ENCODE measurements around the gene MYO1B.

Gene MYO1B

DNA sequence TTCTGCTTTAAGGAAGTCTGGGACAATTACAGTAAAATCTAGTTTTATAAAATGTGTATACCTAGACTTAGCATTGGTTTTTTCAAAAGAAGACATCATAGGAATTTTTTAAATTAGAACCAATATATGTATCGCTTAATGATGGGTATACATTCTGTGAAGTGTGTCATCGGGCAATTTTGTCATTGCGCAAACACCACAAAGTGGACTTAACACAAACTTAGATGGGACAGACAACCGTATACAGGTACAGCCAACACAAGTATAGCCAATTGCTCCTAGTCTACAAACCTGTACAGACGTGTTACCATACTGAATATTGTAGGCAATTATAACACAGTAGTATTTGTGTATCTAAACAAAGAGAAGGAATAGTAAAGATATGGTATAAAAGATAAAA lies 12.7 kb downstream of the MYO1B start:
- in situ Hi-C loops (cut with MboI; ENCODE audit: low sequenced_read_pairs) = no loop called here

DNA sequence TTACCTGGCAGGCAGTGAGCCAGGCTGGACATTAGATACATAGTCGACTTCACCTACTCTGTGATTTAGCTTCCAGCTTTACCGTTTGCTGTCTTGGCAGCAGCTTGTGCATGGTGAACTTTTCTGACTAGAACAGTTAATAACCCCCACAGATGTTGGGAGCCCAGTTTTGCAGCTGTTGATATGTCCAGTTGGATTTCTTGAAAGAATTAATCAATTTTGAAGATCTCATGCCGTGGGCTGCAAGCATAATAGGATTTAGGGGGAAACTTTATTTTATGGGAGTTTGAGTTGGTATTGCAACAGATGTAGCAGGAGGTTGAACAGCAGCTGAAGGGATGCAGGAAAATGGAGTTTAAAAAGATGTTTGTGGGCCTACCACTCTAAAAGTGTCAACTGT lies 13.8 kb downstream of the MYO1B start:
- in situ Hi-C loops (cut with MboI; ENCODE audit: low sequenced_read_pairs) = no loop called here

DNA sequence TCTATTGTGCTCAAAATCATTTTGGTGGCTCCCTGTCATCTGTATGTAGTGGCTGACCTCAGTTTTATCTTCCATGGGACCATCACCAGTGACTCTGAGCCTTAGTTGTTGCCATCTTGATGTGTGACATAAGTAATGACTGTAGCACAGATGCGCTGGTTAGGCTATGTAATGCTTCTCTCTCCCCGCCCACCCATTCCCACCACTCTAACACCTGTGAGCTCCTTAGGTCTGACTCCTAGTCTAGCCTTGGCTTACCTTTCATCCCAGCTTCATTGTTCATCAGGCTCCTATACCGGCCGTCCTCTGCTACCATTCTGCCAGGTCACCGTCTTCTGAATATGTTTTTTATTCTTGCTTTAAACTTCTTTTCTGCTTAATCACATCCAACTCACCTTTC lies 17.2 kb downstream of the MYO1B start:
- in situ Hi-C loops (cut with MboI; ENCODE audit: low sequenced_read_pairs) = no loop called here

DNA sequence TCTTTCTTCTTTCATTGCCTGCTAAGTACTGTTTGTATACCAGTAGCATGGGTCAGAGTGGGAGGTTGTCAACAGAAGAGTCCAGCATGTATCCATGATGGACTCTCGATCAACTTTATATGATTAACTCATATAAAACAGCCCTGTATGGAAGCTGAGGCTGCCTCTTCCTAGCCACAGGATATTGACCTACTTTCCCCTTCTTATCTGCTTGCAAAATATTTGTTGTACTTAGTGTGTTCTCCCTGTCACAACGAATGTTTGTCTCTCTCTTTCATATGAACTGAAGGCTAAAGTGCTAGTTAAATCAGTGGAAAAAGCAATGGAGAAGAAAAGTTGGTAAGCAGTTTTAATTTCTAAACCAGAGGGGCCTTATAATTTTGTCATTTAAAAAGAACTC lies 17.8 kb downstream of the MYO1B start:
- in situ Hi-C loops (cut with MboI; ENCODE audit: low sequenced_read_pairs) = no loop called here

DNA sequence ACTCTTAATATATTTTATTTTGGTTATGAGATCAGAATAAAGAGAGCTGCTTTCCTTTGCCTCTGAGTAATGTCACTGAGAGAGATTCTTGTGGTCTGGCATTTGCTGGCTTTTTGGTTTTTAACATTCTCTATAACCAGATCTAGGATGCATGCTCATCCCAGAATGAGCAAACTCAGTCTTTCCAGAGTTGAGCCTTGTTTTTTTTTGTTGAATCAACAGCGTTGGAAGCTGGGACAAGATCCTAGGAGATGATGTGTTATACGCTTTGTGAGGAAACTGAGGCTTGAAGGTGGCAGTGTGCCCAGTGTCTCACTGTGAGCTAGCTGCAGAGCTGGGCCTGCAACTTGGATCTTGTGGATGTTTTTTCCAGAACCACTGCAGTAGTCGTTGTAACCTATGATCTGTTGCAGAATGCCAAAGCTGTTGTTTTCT lies 19.5 kb downstream of the MYO1B start:
- in situ Hi-C loops (cut with MboI; ENCODE audit: low sequenced_read_pairs) = no loop called here

DNA sequence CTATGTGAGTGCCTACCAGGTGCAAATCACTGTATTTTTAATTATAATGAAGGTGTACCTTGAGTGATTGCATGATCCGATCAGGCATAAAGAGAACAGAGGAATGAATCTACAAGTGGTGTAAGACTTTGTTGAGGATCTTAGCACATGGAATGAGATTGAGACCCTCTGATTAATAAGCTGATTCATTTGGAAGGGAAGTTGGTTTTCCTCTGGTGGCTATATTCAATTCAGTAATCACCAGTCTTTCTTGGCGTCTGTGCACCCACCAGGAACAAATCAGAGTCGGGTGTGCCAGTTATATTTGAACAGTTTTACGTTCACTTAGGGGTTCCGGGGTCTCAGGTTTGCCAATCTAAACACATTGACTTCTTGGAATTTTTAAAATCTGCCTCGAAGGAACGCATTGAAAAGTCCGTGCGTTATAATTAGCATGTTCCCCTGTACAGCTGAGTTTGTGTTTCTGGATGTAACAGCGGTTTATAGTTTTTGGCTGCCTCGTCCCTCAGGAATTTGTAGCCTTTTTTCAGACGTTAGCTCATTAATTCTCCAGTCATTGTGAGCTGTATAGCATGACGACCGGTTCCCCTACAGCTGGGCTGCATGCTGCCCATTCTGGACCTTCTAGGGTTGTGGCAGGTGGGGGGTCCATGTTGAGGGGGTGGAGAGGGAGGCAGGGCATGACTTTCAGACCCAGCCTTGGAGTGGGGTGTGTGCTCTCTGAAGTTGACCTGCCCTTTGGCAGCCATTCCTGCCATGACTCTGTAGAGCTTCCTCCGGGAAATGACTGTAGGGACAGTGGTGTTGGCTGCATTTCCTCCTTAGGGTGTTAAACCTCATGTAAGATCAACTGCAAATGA lies 20.3 kb downstream of the MYO1B start:
- in situ Hi-C loops (cut with MboI; ENCODE audit: low sequenced_read_pairs) = no loop called here

DNA sequence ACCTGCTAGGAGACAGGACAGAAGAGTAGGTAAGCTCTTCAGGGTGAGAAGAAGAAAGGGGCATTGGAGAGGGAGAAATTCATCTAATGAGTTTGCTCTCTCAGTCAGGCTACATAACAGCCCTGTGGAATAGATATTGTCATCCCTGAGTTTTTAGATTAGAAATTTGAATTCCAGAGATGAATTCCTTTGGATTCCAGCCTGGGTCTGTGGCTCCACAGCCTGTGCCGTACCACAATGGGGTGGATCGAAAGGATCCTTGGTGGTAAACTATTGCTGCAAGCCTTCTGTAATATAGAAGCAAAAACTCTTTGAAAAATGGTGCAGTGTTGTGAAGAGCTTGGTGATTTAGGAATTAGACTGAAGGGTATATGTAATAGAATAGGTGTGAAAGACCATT lies 21.0 kb downstream of the MYO1B start:
- in situ Hi-C loops (cut with MboI; ENCODE audit: low sequenced_read_pairs) = no loop called here

DNA sequence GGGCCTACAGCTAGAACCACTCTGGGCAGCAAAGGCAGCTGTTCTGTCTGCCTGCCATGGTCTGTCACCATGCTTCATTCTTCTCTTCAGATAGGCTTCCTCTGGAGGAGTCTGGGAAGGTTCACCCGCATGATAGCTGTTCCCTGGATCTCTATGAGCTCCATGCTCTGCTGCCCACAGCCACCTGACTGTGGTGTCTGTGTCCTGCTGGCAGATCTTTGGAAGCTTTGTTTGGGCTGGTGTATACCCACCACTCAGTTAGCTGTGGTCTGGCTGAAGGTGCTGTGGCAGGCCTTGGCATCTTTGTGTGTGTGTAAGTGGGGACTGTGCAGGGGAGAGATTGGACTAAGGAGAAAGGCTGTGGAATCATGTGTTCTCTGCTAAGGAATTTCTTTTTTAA lies 23.4 kb downstream of the MYO1B start:
- in situ Hi-C loops (cut with MboI; ENCODE audit: low sequenced_read_pairs) = no loop called here

DNA sequence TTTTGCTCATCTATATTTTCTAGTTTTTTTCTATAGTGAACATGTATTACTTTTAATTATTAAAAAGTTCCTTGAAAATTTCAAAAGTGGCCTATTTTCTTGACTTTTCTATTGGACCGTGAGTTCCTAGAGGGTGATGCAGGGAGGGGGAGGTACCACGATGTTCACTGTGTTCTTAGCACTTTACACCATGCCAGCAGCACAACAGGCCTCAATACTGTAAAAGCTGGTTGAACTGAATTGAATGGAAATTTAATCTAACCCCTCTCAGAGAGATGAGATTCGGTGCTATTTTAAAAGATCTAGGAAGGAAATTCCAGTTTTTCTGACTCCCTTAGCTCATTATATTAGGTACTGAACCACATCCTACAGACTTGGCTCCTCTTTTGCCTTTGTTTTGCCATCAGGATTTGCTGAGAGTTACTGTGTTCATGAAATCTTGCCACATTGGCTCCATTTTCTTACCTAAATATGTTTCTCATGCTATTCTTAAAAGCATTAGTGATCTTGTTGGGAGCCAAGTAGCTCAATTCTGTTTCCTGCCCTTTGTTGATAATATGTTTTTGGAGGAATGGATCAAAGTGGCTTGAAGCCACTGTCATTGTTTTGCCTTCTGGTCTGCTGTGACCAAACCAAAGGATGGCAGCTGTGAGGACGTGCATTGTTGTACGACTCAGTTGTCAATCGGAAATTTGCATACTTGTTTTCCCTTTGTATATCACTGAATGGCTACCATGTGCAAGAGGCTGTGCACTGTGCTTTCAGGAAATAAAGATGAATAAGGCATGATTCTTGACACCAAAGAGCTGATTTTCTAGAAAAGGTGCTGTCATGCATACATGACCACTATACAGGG lies 25.3 kb downstream of the MYO1B start:
- in situ Hi-C loops (cut with MboI; ENCODE audit: low sequenced_read_pairs) = no loop called here

DNA sequence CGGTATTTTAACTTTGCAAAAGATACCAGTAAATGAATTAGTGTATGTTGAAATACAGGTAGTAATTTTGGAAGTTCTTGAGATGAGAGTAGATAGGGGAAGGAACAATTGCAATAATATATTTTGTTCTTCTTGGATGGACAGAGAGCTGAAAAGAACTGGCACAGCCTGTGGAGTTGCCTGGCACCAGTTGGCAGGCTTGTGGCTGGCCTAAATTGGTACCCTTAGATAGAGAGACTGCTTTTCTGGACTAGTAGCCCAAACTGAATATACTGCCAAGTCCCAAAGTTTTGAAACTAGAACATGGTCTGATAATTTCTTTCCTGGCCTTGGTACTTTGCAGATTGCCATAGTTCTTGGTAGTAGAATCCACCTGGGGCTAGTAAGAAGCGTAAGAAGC lies 26.9 kb downstream of the MYO1B start:
- in situ Hi-C loops (cut with MboI; ENCODE audit: low sequenced_read_pairs) = no loop called here

DNA sequence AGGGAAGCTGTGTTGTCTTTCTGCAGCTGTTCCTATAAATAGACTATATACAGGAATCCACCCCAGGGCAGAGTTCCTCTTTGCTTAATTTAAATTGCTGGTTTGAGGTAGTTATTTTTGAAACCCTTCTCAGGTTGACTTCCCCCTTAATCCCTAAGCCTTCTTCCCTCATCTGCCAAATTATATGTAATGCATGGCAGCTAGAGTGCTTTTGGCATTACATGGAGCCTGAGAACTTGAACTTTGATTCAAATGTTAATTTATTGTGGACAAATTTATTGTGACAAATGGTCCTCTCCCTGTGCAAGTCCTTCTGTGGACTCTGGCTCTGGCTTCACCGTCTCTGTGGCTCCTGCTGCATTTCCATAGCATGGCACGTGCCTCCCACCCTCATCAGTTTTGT lies 29.2 kb downstream of the MYO1B start:
- in situ Hi-C loops (cut with MboI; ENCODE audit: low sequenced_read_pairs) = no loop called here

DNA sequence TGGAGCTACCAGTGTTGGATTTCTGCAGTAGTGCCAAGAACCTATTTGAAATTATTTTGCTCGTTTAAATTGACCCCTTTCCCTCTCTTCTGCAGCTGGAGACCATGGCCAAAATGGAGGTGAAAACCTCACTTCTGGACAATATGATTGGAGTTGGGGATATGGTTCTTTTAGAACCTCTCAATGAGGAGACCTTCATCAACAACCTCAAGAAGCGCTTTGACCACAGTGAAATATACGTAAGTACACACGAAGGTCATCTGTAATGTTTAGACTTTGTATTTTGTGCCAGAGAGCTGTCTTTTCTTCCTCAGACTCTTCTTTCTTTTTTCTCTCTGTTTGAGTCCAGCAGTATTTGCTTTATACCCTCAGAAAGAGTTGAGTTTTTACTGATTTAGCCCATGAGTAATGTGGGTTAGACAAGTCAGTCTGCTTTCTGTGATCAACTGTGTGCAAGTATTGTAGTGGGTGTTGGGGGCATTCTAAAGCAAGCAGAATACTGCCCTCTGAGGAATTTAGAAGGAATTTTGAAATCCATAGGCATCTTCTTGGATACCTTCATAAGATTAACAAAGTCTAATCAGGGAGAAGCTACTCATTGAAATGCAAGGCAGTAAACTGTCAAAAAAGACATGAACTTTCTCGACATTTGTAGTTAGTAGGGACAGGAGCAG lies 31.7 kb downstream of the MYO1B start:
- in situ Hi-C loops (cut with MboI; ENCODE audit: low sequenced_read_pairs) = no loop called here

DNA sequence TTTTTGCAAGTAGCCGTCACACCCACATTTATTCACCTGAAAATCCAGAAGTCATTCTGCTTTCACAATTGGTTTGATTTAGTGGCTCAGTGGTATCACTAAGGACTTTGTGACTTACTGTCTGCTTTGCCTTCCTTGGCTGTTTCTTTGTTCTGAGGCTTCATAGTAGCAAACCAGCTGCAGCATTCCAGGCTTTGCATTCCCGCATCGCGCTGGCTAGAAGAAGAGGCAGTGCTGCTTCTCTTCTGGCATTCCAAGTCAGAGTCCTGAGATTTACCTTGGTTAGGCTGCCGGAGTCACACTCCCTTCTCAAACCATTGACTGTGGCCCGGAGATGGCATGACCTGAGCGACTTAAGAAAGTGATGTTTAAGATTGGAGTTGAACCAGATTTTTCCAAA lies 35.1 kb downstream of the MYO1B start:
- in situ Hi-C loops (cut with MboI; ENCODE audit: low sequenced_read_pairs) = no loop called here

DNA sequence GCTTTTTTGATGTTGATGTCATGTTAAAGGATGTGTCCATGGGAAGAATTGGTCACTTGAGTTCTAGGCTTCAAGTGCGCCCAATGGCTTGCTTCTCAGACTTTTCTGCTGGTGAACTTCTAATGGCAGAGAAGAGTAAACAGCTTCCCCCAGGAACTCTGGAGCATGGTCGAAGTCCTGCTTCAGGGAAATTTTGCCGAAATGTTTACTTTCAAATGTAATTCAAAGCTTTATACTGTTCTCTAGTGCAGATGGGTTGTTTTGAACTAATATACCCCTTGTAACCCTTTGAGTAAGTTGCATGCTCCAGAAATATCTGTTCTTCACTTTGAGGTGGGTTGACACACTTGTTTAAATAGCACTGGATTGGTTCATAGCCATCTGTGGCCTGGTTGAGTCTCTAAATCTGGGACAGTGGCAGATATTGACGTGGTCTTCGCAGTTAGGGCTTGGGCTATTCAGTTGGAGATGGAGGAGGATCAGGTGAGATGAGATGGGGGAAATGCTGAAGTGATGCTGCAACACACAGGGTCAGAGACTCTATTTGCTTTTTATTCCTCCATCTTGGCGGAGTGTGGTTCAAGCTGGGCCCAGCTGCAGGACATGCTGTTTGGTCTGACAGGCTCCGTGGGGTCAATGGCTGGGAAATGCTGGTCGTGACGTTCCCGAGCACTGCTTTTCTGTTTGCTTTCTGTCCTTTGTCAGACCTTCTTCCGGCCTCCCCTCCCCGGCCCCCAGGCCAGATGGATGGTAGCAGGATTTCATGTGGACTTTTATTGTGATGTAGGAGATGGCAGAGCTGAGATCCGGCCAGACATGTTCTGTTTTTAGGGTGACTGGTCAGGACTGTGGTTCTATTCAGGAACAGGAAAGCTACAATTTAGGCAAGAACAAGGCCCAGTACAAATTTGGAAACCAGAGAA lies 35.9 kb downstream of the MYO1B start:
- in situ Hi-C loops (cut with MboI; ENCODE audit: low sequenced_read_pairs) = no loop called here

DNA sequence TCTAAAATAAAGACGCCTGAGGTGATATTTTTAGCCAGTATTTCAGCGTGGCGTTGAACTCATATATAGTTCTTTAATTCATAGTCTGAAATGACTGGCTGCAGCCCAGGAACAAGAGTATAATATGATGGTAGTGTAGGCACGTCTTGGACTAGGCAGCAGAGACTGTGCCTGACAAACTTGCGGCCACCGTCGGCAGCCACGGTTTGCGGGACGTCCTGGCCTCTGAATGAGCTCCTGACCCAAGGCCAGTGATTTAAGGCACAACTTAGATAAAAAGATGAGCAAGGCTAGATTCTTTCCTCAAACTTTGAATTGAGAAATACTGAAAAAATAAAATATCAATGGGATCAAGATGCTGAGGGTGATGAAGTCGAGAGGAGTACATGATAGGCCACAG lies 40.0 kb downstream of the MYO1B start:
- in situ Hi-C loops (cut with MboI; ENCODE audit: low sequenced_read_pairs) = no loop called here

DNA sequence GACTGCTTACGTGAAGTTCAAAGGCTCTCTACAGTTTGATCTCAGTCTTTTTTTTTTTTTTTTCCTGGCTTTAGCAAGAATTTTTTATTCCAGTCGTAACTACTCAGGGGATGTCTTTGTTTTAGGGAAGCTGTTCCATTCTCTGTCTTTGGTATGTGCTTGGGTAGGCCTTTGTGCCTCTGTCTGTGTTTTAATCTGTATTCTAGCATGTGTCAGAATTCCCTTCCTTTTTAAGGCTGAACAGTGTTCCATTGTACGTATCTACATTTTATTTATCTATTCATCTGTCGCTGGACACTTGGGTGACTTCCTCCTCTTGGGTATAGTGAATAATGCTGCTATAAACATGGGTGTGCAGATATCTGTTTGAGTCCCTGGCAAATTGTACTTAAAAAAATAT lies 42.6 kb downstream of the MYO1B start:
- in situ Hi-C loops (cut with MboI; ENCODE audit: low sequenced_read_pairs) = no loop called here

DNA sequence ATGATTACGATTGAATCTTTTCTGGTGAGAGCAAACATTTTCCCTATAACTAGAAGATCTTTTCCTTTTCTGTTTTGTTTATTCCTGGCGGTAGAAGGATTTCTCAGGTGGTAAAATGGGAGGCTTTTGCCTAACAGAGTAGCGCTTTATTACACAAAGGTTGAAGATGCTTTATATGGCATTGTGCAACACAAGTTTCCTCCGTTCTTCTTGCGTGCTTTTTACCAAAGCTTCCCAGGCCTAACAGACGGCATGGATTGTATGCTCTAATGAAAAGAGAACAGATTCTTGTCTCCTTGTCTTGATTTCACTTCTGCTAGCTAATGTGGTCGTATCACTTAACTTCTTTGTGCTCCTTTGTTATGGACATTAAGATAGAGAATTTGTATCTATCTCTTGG lies 43.8 kb downstream of the MYO1B start:
- in situ Hi-C loops (cut with MboI; ENCODE audit: low sequenced_read_pairs) = no loop called here

DNA sequence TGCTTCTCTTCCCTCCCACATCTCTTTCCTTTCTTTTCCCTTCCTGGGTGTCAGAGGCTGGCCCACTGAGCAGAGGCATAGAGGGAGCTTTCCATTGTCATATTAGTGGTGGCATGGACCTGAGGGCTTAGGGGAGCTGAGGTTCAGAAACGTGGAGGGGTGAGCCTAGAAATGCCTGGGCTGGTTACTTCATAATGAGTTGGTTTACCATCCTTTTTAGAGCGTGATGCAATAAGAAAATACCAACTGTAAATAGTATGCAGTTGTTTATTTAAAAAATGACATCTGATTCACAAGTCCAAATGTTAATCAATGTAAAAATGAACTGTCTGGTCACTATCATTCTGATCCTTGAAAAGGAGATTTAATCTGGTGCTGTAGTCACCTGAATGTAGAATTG lies 46.3 kb downstream of the MYO1B start:
- in situ Hi-C loops (cut with MboI; ENCODE audit: low sequenced_read_pairs) = no loop called here

DNA sequence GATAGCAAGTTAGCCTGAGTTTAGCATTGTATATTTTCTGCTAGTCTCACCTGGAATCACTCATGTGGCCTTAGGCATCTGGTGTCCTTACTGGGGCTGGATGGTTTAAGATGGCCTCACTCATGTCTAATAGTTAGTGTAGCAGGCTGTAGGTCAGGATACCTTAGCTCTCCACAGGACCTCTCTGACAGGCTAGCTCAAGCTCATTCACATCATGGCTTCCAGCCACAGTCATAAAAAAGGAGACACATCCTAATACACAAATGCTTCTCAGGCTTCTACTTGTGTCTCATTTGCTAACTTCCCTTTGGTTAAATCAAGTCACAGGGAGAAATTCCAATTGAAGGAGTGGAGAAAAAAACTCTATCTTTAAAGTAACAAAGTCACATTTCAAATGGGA lies 47.7 kb downstream of the MYO1B start:
- in situ Hi-C loops (cut with MboI; ENCODE audit: low sequenced_read_pairs) = no loop called here

DNA sequence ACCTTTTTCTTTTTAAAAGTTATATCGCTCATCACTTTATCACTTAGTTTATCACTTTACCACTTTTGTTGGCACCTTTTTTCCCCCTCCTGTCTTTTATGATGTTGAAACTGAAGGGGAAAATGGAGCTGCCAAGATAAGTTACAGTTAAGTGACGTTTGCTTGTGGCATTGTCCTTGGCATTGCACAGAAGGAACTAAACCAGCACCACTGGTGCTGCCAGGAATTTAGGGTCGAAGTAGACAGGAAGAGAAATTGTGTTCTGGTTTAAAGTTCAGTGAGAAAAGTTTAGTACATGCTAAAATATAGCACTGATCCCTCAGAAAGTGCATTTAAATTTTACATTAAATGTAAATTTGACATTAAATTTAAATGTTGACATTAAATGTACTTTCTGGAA lies 49.9 kb downstream of the MYO1B start:
- in situ Hi-C loops (cut with MboI; ENCODE audit: low sequenced_read_pairs) = no loop called here
